ENCODE results near the gene TOMM5.

- TF ChIP-seq CTCF (IDR thresholded peaks at IDR 0.05; ENCODE audit: insufficient read depth, low read length) (no peak), POLR2AphosphoS5 (IDR thresholded peaks at IDR 0.05; ENCODE audit: low read depth) (no peak), REST (IDR thresholded peaks at IDR 0.05; ENCODE audit: insufficient replicate concordance, low read depth) (no peak), GABPA (IDR thresholded peaks at IDR 0.05; ENCODE audit: low read depth) (no peak), SPI1 (IDR thresholded peaks at IDR 0.05; ENCODE audit: borderline replicate concordance, low read depth) (no peak)
Observed at GRCh38 chr9:37593883-37594448, 1.6 kb upstream of the TOMM5 start.
